Measurements from ENCODE around the gene ENTHD1. TPM values are rescaled to one million over a fixed set of nuclear protein-coding genes. Genes with fewer than 3 reads are reported as not detected.

The ENTHD1 gene
- total RNA-seq, 1 experiment from 2014 or later = not detected

GRCh38 chr22:39839917-39840510 is 53.5 kb downstream of the ENTHD1 start:
- Histone ChIP-seq H3K9me3 (no peaks in the 10 kb centered on the region), H3K36me3 (no peaks in the 10 kb centered on the region), H3K4me3 (no peak overlapping the region), H3K27me3 (peaks cover 29% of the 10 kb centered on the region)
- no peak for DNase-seq

DNA sequence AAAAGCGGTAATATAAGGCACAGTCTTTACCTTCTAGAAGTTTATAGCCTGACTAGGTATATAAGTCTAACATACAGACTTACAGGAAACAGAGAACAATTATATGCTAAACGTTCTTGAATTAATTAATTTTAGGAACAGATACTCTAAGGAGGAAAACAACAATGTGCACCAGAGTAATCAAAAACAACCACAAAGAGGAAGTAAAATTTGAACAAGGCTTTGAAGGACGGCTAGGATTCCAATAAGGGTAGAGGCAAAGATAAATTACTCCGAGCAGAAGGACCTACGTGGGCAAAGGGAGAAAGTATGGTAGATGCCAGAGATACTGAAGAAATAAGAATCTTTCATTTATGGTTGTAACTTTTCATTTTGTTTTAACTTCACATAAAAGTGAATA is 54.4 kb downstream of the ENTHD1 start:
- Histone ChIP-seq H3K4me3 (no peak overlapping the region), H3K36me3 (no peaks in the 10 kb centered on the region), H3K27me3 (peaks cover 37% of the 10 kb centered on the region), H3K9me3 (no peaks in the 10 kb centered on the region)
- DNase-seq = no peak

DNA sequence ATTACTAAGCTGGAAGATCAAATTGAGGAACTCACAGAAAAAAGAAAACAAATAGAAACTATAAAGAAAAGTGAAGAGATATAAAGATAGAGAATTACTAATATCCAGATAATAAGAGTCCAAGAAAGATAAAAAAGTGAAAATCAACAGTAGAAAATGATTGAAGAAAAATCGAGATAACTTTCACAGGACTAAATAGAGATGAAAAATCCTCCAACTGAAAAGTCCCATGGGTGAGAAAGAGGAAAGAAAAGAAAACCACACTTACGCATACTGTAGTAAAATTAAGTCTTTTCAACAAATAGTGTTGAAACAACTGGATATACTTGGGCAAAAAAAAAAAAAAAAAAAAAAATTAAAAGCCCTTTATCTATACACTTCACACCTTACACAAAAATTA is 60.0 kb downstream of the ENTHD1 start:
- Histone ChIP-seq H3K27me3 (peaks cover 43% of the 10 kb centered on the region), H3K36me3 (no peaks in the 10 kb centered on the region), H3K9me3 (no peaks in the 10 kb centered on the region), H3K4me3 (no peak overlapping the region)
- DNase-seq = no peak

GRCh38 chr22:39833093-39833492 is 60.5 kb downstream of the ENTHD1 start:
- Histone ChIP-seq H3K27me3 (peaks cover 41% of the 10 kb centered on the region), H3K9me3 (no peaks in the 10 kb centered on the region), H3K4me3 (no peak overlapping the region), H3K36me3 (no peaks in the 10 kb centered on the region)
- DNase-seq = no peak

DNA sequence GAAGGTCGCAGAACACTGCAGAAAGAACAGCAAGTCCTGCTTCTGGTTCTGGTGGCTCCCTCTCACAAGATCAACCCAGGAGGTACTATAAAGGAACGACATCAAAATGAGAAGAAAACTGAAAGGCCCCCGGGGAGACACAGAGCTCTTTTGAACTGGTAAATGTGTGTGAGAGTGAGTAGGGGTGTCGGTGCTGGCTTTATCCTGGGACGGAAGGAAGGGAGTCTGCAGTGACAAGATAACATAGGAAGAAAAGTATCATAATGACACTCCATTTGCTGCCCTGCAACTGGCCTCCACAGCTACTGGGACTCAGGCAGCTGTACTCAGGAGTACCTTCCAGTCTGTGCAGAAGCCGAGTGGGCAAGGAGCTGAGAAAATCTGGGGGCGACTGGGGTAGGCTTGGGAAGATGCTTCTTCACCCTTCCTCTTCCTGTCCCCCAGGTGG is 60.9 kb downstream of the ENTHD1 start:
- H3K9me3 ChIP-seq = no peaks in the 10 kb centered on the region
- no peak overlapping the region for H3K4me3 ChIP-seq
- no peaks in the 10 kb centered on the region for H3K36me3 ChIP-seq
- peaks cover 38% of the 10 kb centered on the region for H3K27me3 ChIP-seq
- no peak for DNase-seq

GRCh38 chr22:39825661-39826102 is 67.9 kb downstream of the ENTHD1 start:
- no peak for DNase-seq
- Histone ChIP-seq H3K36me3 (no peaks in the 10 kb centered on the region), H3K4me3 (no peak overlapping the region), H3K27me3 (peaks cover 11% of the 10 kb centered on the region), H3K9me3 (no peaks in the 10 kb centered on the region)

GRCh38 chr22:39821008-39821407 is 72.6 kb downstream of the ENTHD1 start:
- no peak for DNase-seq
- Histone ChIP-seq H3K36me3 (no peaks in the 10 kb centered on the region), H3K9me3 (no peaks in the 10 kb centered on the region), H3K4me3 (no peak overlapping the region), H3K27me3 (peaks cover 4% of the 10 kb centered on the region; the same call in 1 of the 2 replicates)

GRCh38 chr22:39820256-39820655 is 73.3 kb downstream of the ENTHD1 start:
- H3K9me3 ChIP-seq = no peaks in the 10 kb centered on the region
- DNase-seq = peak; percentile 43
- H3K36me3 ChIP-seq = no peaks in the 10 kb centered on the region
- H3K27me3 ChIP-seq = peaks cover 4% of the 10 kb centered on the region; the same call in 1 of the 2 replicates
- no peak overlapping the region for H3K4me3 ChIP-seq

- no peak for DNase-seq
- no peaks in the 10 kb centered on the region for H3K36me3 ChIP-seq
These were observed 74.1 kb downstream of the ENTHD1 start for GRCh38 chr22:39819429-39819828.

GRCh38 chr22:39818094-39818493 is 75.5 kb downstream of the ENTHD1 start:
- Histone ChIP-seq H3K36me3 (no peaks in the 10 kb centered on the region), H3K27me3 (peaks cover 7% of the 10 kb centered on the region; the same call in 1 of the 2 replicates), H3K9me3 (no peaks in the 10 kb centered on the region), H3K4me3 (no peak overlapping the region)
- DNase-seq = peak; percentile 22

More at GRCh38 chr22:39819429-39819828, 74.1 kb downstream of the ENTHD1 start:
- no peaks in the 10 kb centered on the region for H3K9me3 ChIP-seq
- peaks cover 4% of the 10 kb centered on the region; the same call in 1 of the 2 replicates for H3K27me3 ChIP-seq
- no peak overlapping the region for H3K4me3 ChIP-seq

DNA sequence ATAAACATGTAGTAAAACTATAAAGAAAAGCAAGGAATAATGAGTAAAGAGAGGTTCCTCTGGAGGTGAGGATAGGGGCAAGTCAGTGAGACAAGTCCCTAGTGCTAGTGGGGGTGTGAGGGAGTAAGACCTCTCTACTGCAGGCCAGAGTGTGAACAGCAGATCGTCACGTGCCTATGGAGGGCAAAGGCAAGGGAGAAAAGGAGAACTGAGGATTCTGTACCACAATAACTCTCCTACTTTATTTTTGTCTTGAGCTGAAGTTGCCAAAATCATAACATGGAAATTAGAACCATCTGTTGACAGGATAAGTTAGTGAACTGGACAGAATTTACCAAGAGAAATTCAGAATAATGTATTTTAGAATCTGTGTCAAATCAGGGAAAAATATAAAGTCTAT is 77.6 kb downstream of the ENTHD1 start:
- no peak for DNase-seq
- Histone ChIP-seq H3K4me3 (no peak overlapping the region), H3K36me3 (no peaks in the 10 kb centered on the region), H3K27me3 (peaks cover 3% of the 10 kb centered on the region; the same call in 1 of the 2 replicates), H3K9me3 (no peaks in the 10 kb centered on the region)

DNA sequence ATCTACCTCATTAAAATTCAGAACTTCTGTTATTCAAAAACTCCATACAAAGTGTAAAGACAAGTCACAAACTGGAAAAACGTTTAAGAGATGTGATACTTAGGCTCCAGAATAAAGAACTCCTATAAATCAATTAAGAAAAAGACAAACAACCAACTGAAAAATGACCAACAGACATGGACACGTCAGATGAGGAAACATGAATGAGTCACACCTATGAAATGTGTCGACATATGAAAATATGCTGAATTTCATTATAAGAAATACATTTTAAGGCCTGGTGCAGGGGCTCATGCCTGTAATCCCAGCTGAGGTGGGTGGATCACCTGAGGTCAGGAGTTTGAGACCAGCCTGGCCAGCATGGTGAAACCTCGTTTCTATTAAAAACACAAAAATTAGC is 78.7 kb downstream of the ENTHD1 start:
- H3K27me3 ChIP-seq = peaks cover 3% of the 10 kb centered on the region; the same call in 1 of the 2 replicates
- no peak for DNase-seq
- no peak overlapping the region for H3K4me3 ChIP-seq
- no peaks in the 10 kb centered on the region for H3K9me3 ChIP-seq
- no peaks in the 10 kb centered on the region for H3K36me3 ChIP-seq

- H3K4me3 ChIP-seq = no peak overlapping the region
- no peaks in the 10 kb centered on the region for H3K9me3 ChIP-seq
- no peak for DNase-seq
- no peaks in the 10 kb centered on the region for H3K36me3 ChIP-seq
- H3K27me3 ChIP-seq = peaks cover 3% of the 10 kb centered on the region
These were observed 83.6 kb downstream of the ENTHD1 start for GRCh38 chr22:39809772-39810557.

DNA sequence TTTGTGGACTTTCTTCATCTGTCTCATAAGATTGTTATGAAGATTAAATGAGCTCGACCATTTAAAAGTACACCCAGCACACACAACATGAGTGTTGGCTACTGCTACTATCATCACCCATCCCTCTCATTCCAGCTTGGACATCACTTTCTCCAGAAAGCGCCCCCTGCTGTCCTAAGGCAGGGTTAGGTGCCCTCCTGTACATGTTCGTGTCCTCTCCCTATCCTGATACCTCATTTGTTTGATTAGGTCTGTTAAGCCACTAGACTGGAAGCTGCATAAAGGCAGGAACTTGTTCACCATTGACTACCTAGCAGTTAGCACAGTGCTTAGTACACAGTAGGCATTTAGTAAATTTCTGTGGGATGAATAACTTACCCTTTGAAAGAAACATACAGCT is 85.5 kb downstream of the ENTHD1 start:
- DNase-seq = peak; percentile 16
- Histone ChIP-seq H3K36me3 (no peaks in the 10 kb centered on the region), H3K4me3 (no peak overlapping the region), H3K9me3 (no peaks in the 10 kb centered on the region), H3K27me3 (peaks cover 3% of the 10 kb centered on the region)

GRCh38 chr22:39806109-39806508 is 87.5 kb downstream of the ENTHD1 start:
- Histone ChIP-seq H3K4me3 (no peak overlapping the region), H3K27me3 (peaks cover 8% of the 10 kb centered on the region), H3K9me3 (no peaks in the 10 kb centered on the region), H3K36me3 (no peaks in the 10 kb centered on the region)
- no peak for DNase-seq

- Histone ChIP-seq H3K4me3 (no peak overlapping the region), H3K27me3 (peaks cover 8% of the 10 kb centered on the region), H3K9me3 (no peaks in the 10 kb centered on the region), H3K36me3 (no peaks in the 10 kb centered on the region)
- DNase-seq = no peak
These were observed 88.4 kb downstream of the ENTHD1 start for GRCh38 chr22:39805117-39805516.

DNA sequence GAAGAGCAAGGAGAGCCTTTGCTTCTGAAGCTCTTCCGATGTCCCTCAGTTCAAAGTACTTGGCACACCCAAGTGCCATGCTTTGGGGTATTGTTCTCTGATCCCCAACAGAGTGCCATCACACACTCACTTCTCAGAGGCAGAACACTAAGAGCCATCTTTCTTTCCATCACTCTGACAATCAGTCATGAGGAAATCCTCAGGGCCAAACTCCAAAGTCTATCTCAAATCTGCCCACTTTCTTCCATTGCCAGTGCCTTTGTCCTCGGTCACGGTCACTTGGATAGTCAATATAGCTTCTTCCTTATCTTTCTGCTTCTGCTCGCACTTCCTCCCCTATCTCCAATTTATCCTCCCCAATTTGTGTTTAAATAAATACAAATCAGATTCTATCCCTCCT is 90.9 kb downstream of the ENTHD1 start:
- peaks cover 8% of the 10 kb centered on the region for H3K27me3 ChIP-seq
- no peak overlapping the region for H3K4me3 ChIP-seq
- no peaks in the 10 kb centered on the region for H3K36me3 ChIP-seq
- peaks cover 4% of the 10 kb centered on the region for H3K9me3 ChIP-seq
- no peak for DNase-seq
